ENCODE results near the gene PARD6A. TPM values are rescaled to one million over a fixed set of nuclear protein-coding genes. Genes with fewer than 3 reads are reported as not detected.

The PARD6A gene
- total and polyA plus RNA-seq, 2 donors (not counting 3 experiments of a cell fraction or from before 2014, with no cell fraction given), result 1.3 to 2.9 TPM

DNA sequence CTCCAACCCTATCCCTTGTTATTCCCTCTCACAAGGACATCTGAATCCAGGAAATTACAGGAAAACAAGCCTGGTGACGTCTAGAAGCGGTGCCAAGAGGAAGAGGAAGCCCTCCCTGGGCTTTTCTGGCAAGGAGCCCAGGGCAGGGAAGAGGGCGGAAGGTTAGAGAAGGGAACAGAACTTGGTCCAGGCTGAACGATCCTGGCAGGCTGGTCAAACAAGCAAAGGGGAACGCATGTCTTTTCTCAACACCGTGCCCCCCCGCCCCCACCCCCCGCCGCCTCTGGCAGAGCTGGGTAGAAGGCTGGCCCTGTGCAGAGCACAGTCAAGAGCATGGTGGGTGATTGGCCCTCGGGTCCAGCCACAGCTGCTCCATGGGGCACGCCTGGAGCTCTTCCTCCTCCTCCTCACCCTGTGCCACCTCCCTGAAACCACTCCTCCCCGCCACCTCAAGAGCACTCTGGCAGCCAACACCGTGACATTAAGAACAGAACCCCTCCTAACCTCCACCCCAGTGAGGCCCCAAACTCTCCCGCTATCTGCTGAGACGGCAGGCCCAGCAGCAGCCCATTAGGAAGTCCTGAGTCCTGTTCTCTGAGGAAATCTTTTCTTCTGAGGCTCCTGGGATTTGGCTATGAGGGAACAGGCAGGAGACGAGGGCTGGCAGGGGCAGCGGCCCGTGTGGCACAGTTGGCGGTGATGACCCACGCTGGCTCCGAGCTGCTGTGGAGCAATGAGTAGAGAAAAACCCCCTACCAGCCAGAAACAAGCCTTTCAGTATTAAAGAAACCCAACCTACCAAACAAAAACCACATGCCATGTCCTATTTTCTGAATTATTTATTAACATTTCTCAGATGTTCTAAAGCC lies 13.2 kb downstream of the PARD6A start:
- TF ChIP-seq POLR2AphosphoS5 (IDR thresholded peaks at IDR 0.05; ENCODE audit: insufficient read depth, low read depth, low read length), result peak; percentile 62
- TF ChIP-seq GATA2 (IDR thresholded peaks at IDR 0.05; ENCODE audit: insufficient read depth, insufficient read length, low read depth, low read length), result no peak
- no peak for TF ChIP-seq EZH2 (IDR thresholded peaks at IDR 0.05; ENCODE audit: borderline replicate concordance, low read depth, low read length, severe bottlenecking)
- peak; percentile 29 for TF ChIP-seq JUN (IDR thresholded peaks at IDR 0.05; ENCODE audit: borderline replicate concordance, insufficient read depth, insufficient read length, low read depth)
- no peak for TF ChIP-seq MYC (IDR thresholded peaks at IDR 0.05; ENCODE audit: low read depth, low read length)
- peak; percentile 26 for TF ChIP-seq POLR2A (IDR thresholded peaks at IDR 0.05; ENCODE audit: low read depth, low read length)
- TF ChIP-seq, protein P1, sequence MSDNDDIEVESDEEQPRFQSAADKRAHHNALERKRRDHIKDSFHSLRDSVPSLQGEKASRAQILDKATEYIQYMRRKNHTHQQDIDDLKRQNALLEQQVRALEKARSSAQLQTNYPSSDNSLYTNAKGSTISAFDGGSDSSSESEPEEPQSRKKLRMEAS (IDR thresholded peaks at IDR 0.05; ENCODE audit: insufficient read depth, insufficient read length), result no peak
- TF ChIP-seq, protein P2, sequence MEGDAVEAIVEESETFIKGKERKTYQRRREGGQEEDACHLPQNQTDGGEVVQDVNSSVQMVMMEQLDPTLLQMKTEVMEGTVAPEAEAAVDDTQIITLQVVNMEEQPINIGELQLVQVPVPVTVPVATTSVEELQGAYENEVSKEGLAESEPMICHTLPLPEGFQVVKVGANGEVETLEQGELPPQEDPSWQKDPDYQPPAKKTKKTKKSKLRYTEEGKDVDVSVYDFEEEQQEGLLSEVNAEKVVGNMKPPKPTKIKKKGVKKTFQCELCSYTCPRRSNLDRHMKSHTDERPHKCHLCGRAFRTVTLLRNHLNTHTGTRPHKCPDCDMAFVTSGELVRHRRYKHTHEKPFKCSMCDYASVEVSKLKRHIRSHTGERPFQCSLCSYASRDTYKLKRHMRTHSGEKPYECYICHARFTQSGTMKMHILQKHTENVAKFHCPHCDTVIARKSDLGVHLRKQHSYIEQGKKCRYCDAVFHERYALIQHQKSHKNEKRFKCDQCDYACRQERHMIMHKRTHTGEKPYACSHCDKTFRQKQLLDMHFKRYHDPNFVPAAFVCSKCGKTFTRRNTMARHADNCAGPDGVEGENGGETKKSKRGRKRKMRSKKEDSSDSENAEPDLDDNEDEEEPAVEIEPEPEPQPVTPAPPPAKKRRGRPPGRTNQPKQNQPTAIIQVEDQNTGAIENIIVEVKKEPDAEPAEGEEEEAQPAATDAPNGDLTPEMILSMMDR (IDR thresholded peaks at IDR 0.05; ENCODE audit: extremely low read depth in 1 of 2, insufficient read depth in 1 of 2, low read depth in 1 of 2, low read length in 2 of 2), result no peak
- Histone ChIP-seq H3K36me3 (ENCODE audit: control insufficient read depth in 2 of 2, extremely low read depth in 1 of 2, insufficient read depth in 2 of 2, low read length in 2 of 2) (peaks cover 0 to 10% of the 10 kb centered on the region in 2 experiments), H3K27me3 (ENCODE audit: control insufficient read depth in 2 of 2, insufficient read depth in 2 of 2, low read length in 2 of 2) (no peaks in the 10 kb centered on the region), H3K4me3 (replicated peaks in 1 of 3; ENCODE audit: insufficient read depth in 1 of 3, low read depth in 1 of 3, low read length in 3 of 3) (no peak overlapping the region), H3K9me3 (replicated peaks; ENCODE audit: control insufficient read depth, insufficient read depth, low read length) (no peaks in the 10 kb centered on the region), H2AFZ (ENCODE audit: low read depth, low read length) (no peak overlapping the region), H3K9me1 (replicated peaks; ENCODE audit: control insufficient read depth, extremely low read depth, insufficient read depth, low read length) (no peaks in the 10 kb centered on the region), H3K4me1 (ENCODE audit: control insufficient read depth, extremely low read depth, insufficient read depth, low read length) (peaks cover 26% of the 10 kb centered on the region), H3K9ac (replicated peaks; ENCODE audit: extremely low read depth, insufficient read depth, low read length) (peak overlapping the region; percentile 17), H3K27ac (ENCODE audit: insufficient read depth, low read depth, low read length) (peak overlapping the region; percentile 73), H3K79me2 (ENCODE audit: control insufficient read depth, insufficient read depth, low read length) (no peaks in the 10 kb centered on the region), H4K20me1 (replicated peaks; ENCODE audit: control insufficient read depth, extremely low read depth, insufficient read depth, low read length) (no peaks in the 10 kb centered on the region), H3K4me2 (ENCODE audit: insufficient read depth, low read length) (peak overlapping the region; percentile 31)
- BruUV-seq (replicated peaks), result no TSS peak
- dilution Hi-C loops (cut with MboI; ENCODE audit: extremely low pct_ligation_motif_present, low sequenced_read_pairs) (no loop called here), intact Hi-C loops (cut with micrococcal nuclease) (loop anchor here (1.0 to 2.0 kb wide), 5 partner anchors 45 to 199 kb away; partner anchors contain the start of genes CENPT, EDC4, GFOD2 and NUTF2)
- FAIRE-seq, result peak; percentile 100
- DNase-seq (ENCODE audit: low read depth, low spot score), result peak; percentile 93
- ChIA-PET POLR2A (interaction anchor here (1.2 kb wide), 1 partner anchor 132 kb away, joined by 4 read pairs; the partner anchor contains the start of genes RANBP10 and TSNAXIP1), CTCF (interaction anchor here (1.0 to 12.7 kb wide), 27 partner anchors 9 to 367 kb away, joined by 3 to 163 read pairs (median 7); partner anchors contain the start of genes CTCF, EDC4, GFOD2 and NUTF2)
